ENCODE data around the gene CMIP.

CMIP gene

GRCh38 chr16:81473066-81473488 is 28.5 kb downstream of the CMIP start:
- no peak overlapping the region for H3K9ac ChIP-seq (ENCODE audit: low read depth, low read length)
- H3K36me3 ChIP-seq (ENCODE audit: control insufficient read depth, insufficient read depth, low read length): peaks cover 15% of the 10 kb centered on the region
- no peaks in the 10 kb centered on the region for H3K4me1 ChIP-seq (ENCODE audit: control insufficient read depth, insufficient read depth, low read length)
- no peak overlapping the region for H3K4me3 ChIP-seq (ENCODE audit: low read depth, low read length)
- no peaks in the 10 kb centered on the region for H3K27me3 ChIP-seq (ENCODE audit: control insufficient read depth, insufficient read depth, low read length)
- H3K9me3 ChIP-seq (ENCODE audit: control insufficient read depth, insufficient read depth, low read length): no peaks in the 10 kb centered on the region
- no peak overlapping the region for H3K27ac ChIP-seq (ENCODE audit: low read depth, low read length)

- Histone ChIP-seq H3K4me3 (ENCODE audit: low read depth, low read length) (no peak overlapping the region), H3K9ac (ENCODE audit: low read depth, low read length) (no peak overlapping the region), H3K4me1 (ENCODE audit: control insufficient read depth, insufficient read depth, low read length) (no peaks in the 10 kb centered on the region), H3K27me3 (ENCODE audit: control insufficient read depth, insufficient read depth, low read length) (no peaks in the 10 kb centered on the region), H3K9me3 (ENCODE audit: control insufficient read depth, insufficient read depth, low read length) (no peaks in the 10 kb centered on the region), H3K27ac (ENCODE audit: low read depth, low read length) (no peak overlapping the region), H3K36me3 (ENCODE audit: control insufficient read depth, insufficient read depth, low read length) (peaks cover 15% of the 10 kb centered on the region)
Observed at GRCh38 chr16:81473558-81473957, 28.9 kb downstream of the CMIP start.

GRCh38 chr16:81473969-81474959 is 29.7 kb downstream of the CMIP start:
- Histone ChIP-seq H3K4me3 (ENCODE audit: low read depth, low read length) (no peak overlapping the region), H3K9ac (ENCODE audit: low read depth, low read length) (no peak overlapping the region), H3K27me3 (ENCODE audit: control insufficient read depth, insufficient read depth, low read length) (no peaks in the 10 kb centered on the region), H3K9me3 (ENCODE audit: control insufficient read depth, insufficient read depth, low read length) (no peaks in the 10 kb centered on the region), H3K27ac (ENCODE audit: low read depth, low read length) (no peak overlapping the region), H3K36me3 (ENCODE audit: control insufficient read depth, insufficient read depth, low read length) (peaks cover 15% of the 10 kb centered on the region), H3K4me1 (ENCODE audit: control insufficient read depth, insufficient read depth, low read length) (no peaks in the 10 kb centered on the region)

GRCh38 chr16:81477697-81478693 is 33.4 kb downstream of the CMIP start:
- no peak overlapping the region for H3K27ac ChIP-seq (ENCODE audit: low read depth, low read length)

GRCh38 chr16:81478876-81479511 is 34.4 kb downstream of the CMIP start:
- Histone ChIP-seq H3K9me3 (ENCODE audit: control insufficient read depth, insufficient read depth, low read length) (no peaks in the 10 kb centered on the region), H3K36me3 (ENCODE audit: control insufficient read depth, insufficient read depth, low read length) (no peaks in the 10 kb centered on the region), H3K9ac (ENCODE audit: low read depth, low read length) (no peak overlapping the region), H3K4me1 (ENCODE audit: control insufficient read depth, insufficient read depth, low read length) (peaks cover 4% of the 10 kb centered on the region; the same call in 1 of the 2 replicates), H3K27me3 (ENCODE audit: control insufficient read depth, insufficient read depth, low read length) (no peaks in the 10 kb centered on the region), H3K27ac (ENCODE audit: low read depth, low read length) (no peak overlapping the region), H3K4me3 (ENCODE audit: low read depth, low read length) (no peak overlapping the region)

More at GRCh38 chr16:81477697-81478693, 33.4 kb downstream of the CMIP start:
- Histone ChIP-seq H3K27me3 (ENCODE audit: control insufficient read depth, insufficient read depth, low read length) (no peaks in the 10 kb centered on the region), H3K9me3 (ENCODE audit: control insufficient read depth, insufficient read depth, low read length) (no peaks in the 10 kb centered on the region), H3K36me3 (ENCODE audit: control insufficient read depth, insufficient read depth, low read length) (no peaks in the 10 kb centered on the region), H3K4me3 (ENCODE audit: low read depth, low read length) (no peak overlapping the region), H3K9ac (ENCODE audit: low read depth, low read length) (no peak overlapping the region), H3K4me1 (ENCODE audit: control insufficient read depth, insufficient read depth, low read length) (peaks cover 4% of the 10 kb centered on the region; the same call in 1 of the 2 replicates)

- Histone ChIP-seq H3K4me3 (ENCODE audit: low read depth, low read length) (no peak overlapping the region), H3K4me1 (ENCODE audit: control insufficient read depth, insufficient read depth, low read length) (peaks cover 4% of the 10 kb centered on the region; the same call in 1 of the 2 replicates), H3K9me3 (ENCODE audit: control insufficient read depth, insufficient read depth, low read length) (no peaks in the 10 kb centered on the region), H3K27me3 (ENCODE audit: control insufficient read depth, insufficient read depth, low read length) (no peaks in the 10 kb centered on the region), H3K36me3 (ENCODE audit: control insufficient read depth, insufficient read depth, low read length) (no peaks in the 10 kb centered on the region), H3K9ac (ENCODE audit: low read depth, low read length) (no peak overlapping the region), H3K27ac (ENCODE audit: low read depth, low read length) (no peak overlapping the region)
Observed at GRCh38 chr16:81480606-81481206, 36.1 kb downstream of the CMIP start.

- H3K4me3 ChIP-seq (ENCODE audit: low read depth, low read length): no peak overlapping the region
Observed at GRCh38 chr16:81481207-81481821, 36.7 kb downstream of the CMIP start.

GRCh38 chr16:81482329-81483063 is 37.9 kb downstream of the CMIP start:
- H3K36me3 ChIP-seq (ENCODE audit: control insufficient read depth, insufficient read depth, low read length): no peaks in the 10 kb centered on the region
- H3K9me3 ChIP-seq (ENCODE audit: control insufficient read depth, insufficient read depth, low read length): no peaks in the 10 kb centered on the region
- peaks cover 4% of the 10 kb centered on the region; the same call in 1 of the 2 replicates for H3K4me1 ChIP-seq (ENCODE audit: control insufficient read depth, insufficient read depth, low read length)
- no peak overlapping the region for H3K27ac ChIP-seq (ENCODE audit: low read depth, low read length)
- no peak overlapping the region for H3K9ac ChIP-seq (ENCODE audit: low read depth, low read length)
- H3K4me3 ChIP-seq (ENCODE audit: low read depth, low read length): no peak overlapping the region
- H3K27me3 ChIP-seq (ENCODE audit: control insufficient read depth, insufficient read depth, low read length): no peaks in the 10 kb centered on the region

More at GRCh38 chr16:81481207-81481821, 36.7 kb downstream of the CMIP start:
- Histone ChIP-seq H3K36me3 (ENCODE audit: control insufficient read depth, insufficient read depth, low read length) (no peaks in the 10 kb centered on the region), H3K27me3 (ENCODE audit: control insufficient read depth, insufficient read depth, low read length) (no peaks in the 10 kb centered on the region), H3K27ac (ENCODE audit: low read depth, low read length) (no peak overlapping the region), H3K9me3 (ENCODE audit: control insufficient read depth, insufficient read depth, low read length) (no peaks in the 10 kb centered on the region), H3K4me1 (ENCODE audit: control insufficient read depth, insufficient read depth, low read length) (peaks cover 4% of the 10 kb centered on the region; the same call in 1 of the 2 replicates), H3K9ac (ENCODE audit: low read depth, low read length) (no peak overlapping the region)

- Histone ChIP-seq H3K36me3 (ENCODE audit: control insufficient read depth, insufficient read depth, low read length) (no peaks in the 10 kb centered on the region), H3K9me3 (ENCODE audit: control insufficient read depth, insufficient read depth, low read length) (no peaks in the 10 kb centered on the region), H3K4me1 (ENCODE audit: control insufficient read depth, insufficient read depth, low read length) (peaks cover 4% of the 10 kb centered on the region; the same call in 1 of the 2 replicates), H3K27me3 (ENCODE audit: control insufficient read depth, insufficient read depth, low read length) (no peaks in the 10 kb centered on the region), H3K9ac (ENCODE audit: low read depth, low read length) (no peak overlapping the region), H3K27ac (ENCODE audit: low read depth, low read length) (no peak overlapping the region), H3K4me3 (ENCODE audit: low read depth, low read length) (no peak overlapping the region)
Observed at GRCh38 chr16:81483064-81483969, 38.7 kb downstream of the CMIP start.

All from HUES48 (cell line).